ENCODE data around the gene AIFM3. TPM values are rescaled to one million over a fixed set of nuclear protein-coding genes. Genes with fewer than 3 reads are reported as not detected.

The AIFM3 gene
- total RNA-seq, 2 donors from 2014 or later: 1.8 to 2.7 TPM

DNA sequence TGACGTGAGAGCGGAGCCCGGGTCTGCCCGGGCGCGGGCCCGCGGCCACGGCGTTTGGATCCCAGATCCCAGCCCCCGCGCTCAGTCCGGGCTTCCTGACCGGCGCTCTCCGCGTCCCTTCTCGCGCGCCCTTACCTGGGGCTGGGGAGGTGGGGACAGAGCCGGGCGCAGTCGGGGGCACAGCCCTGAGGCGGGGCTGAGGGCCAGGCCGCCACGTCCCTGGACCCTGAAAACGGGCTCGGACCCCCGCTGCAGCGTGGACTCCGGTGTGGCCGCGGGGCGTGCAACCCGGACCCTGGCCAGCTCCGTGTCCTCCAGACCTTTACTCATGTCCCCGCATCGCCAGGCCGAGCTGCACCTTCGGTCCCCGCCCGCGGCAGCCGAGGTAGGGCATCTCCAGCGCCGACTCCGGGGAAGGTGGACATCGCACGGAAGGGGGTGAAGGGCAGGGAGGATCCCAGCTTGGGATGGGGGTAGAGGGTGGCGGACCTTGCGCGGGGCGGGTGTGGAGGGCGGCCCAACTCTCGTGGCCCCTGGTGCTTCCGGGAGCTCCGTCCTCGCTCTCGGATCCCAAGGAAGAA is 9.9 kb upstream of the AIFM3 start:
- peaks cover 15% of the 10 kb centered on the region for H3K36me3 ChIP-seq (ENCODE audit: control insufficient read depth, insufficient read depth, low read length)
- no peak overlapping the region for H3K27ac ChIP-seq (ENCODE audit: low read depth, low read length)
- WGBS, 2 experiments (ENCODE audit: insufficient coverage in 1 of 2, insufficient read length in 1 of 2): 5% methylated on average over 11 to 59 of the region's 59 CpGs
- peak overlapping the region; percentile 66 for H3K4me3 Mint-ChIP-seq
- H3K4me3 ChIP-seq (ENCODE audit: low read length): peak overlapping the region; percentile 74
- peaks cover 20% of the 10 kb centered on the region for H3K27me3 Mint-ChIP-seq (ENCODE audit: insufficient read depth)
- no peak overlapping the region for H3K27ac Mint-ChIP-seq
- TF ChIP-seq CTCF (conservative IDR thresholded peaks at IDR 0.05): no peak
- H3K9ac ChIP-seq (ENCODE audit: extremely low read depth, low read length, poor library complexity, severe bottlenecking): peak overlapping the region; percentile 38
- DNase-seq: peak; percentile 85
- no peaks in the 10 kb centered on the region for H3K9me3 Mint-ChIP-seq
- H3K27me3 ChIP-seq (ENCODE audit: control insufficient read depth, insufficient read depth, low read length, poor library complexity, severe bottlenecking): no peaks in the 10 kb centered on the region
- peaks cover 7% of the 10 kb centered on the region for H3K4me1 Mint-ChIP-seq
- no peaks in the 10 kb centered on the region for H3K4me1 ChIP-seq (ENCODE audit: control insufficient read depth, insufficient read depth, low read length)
- H3K9me3 ChIP-seq (ENCODE audit: control insufficient read depth, low read length): no peaks in the 10 kb centered on the region
- H3K36me3 Mint-ChIP-seq (ENCODE audit: low read depth): peaks cover 17% of the 10 kb centered on the region

DNA sequence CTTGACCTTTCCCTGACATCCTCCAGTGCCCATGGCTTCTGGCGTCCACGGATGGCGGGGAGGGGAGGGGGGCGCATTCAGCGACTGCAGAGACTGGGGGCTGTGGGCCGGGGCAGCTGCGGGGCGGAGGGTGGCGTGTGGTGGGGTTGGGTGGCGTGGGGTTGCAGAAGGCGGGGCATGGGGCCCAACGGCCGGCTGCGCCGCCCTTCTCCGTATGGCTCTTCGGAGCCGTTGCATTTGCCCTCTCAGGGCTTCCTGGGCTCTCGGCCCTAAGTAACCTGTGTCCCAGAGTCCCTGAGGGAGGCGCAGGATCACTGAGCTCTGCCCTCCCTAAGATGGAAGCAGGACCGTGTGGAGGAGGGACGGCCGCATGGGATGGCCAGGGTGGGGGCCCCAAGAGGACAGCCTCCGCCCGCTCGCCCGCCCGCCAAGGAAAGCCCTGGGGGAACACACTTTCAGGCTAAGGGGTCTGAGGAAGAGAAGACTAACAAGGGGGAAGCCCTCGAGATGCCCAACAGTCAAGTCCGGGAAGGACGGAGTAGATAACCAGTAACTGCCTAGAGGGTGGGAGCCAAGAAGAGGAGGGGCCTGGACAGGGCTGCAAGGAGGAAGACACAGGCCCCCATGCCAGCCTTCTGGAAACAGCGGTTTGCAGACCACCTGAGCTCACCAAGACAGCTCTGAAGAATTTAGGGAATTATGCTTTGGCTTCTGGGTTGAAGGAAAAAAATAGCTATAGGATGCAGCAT is 9.2 kb upstream of the AIFM3 start:
- Mint-ChIP-seq H3K36me3 (ENCODE audit: low read depth) (peaks cover 11% of the 10 kb centered on the region), H3K27me3 (ENCODE audit: insufficient read depth) (peaks cover 27% of the 10 kb centered on the region), H3K27ac (no peak overlapping the region), H3K9me3 (no peaks in the 10 kb centered on the region), H3K4me1 (peaks cover 7% of the 10 kb centered on the region), H3K4me3 (peak overlapping the region; percentile 66)
- H3K27ac ChIP-seq (ENCODE audit: low read depth, low read length): no peak overlapping the region
- no peak for TF ChIP-seq CTCF (conservative IDR thresholded peaks at IDR 0.05)
- peaks cover 9% of the 10 kb centered on the region for H3K36me3 ChIP-seq (ENCODE audit: control insufficient read depth, insufficient read depth, low read length)
- no peaks in the 10 kb centered on the region for H3K4me1 ChIP-seq (ENCODE audit: control insufficient read depth, insufficient read depth, low read length)
- H3K27me3 ChIP-seq (ENCODE audit: control insufficient read depth, insufficient read depth, low read length, poor library complexity, severe bottlenecking): peaks cover 6% of the 10 kb centered on the region
- peak overlapping the region; percentile 74 for H3K4me3 ChIP-seq (ENCODE audit: low read length)
- no peaks in the 10 kb centered on the region for H3K9me3 ChIP-seq (ENCODE audit: control insufficient read depth, low read length)
- WGBS, 2 experiments (ENCODE audit: insufficient coverage in 1 of 2, insufficient read length in 1 of 2): 11 to 18% methylated on average over 8 to 32 of the region's 32 CpGs
- H3K9ac ChIP-seq (ENCODE audit: extremely low read depth, low read length, poor library complexity, severe bottlenecking): peak overlapping the region; percentile 38
- DNase-seq: peak; percentile 80

- no peak overlapping the region for H3K4me3 Mint-ChIP-seq
- no peak overlapping the region for H3K4me3 ChIP-seq (ENCODE audit: low read length)
- no peak overlapping the region for H3K27ac ChIP-seq (ENCODE audit: low read depth, low read length)
- peaks cover 45% of the 10 kb centered on the region for H3K27me3 Mint-ChIP-seq (ENCODE audit: insufficient read depth)
- no peak for DNase-seq
- H3K4me1 ChIP-seq (ENCODE audit: control insufficient read depth, insufficient read depth, low read length): no peaks in the 10 kb centered on the region
- H3K36me3 ChIP-seq (ENCODE audit: control insufficient read depth, insufficient read depth, low read length): no peaks in the 10 kb centered on the region
- 89 to 96% methylated on average over 15 to 20 of the region's 20 CpGs for WGBS, 2 experiments (ENCODE audit: insufficient coverage in 1 of 2, insufficient read length in 1 of 2)
- no peaks in the 10 kb centered on the region for H3K9me3 ChIP-seq (ENCODE audit: control insufficient read depth, low read length)
- H3K9ac ChIP-seq (ENCODE audit: extremely low read depth, low read length, poor library complexity, severe bottlenecking): no peak overlapping the region
- no peaks in the 10 kb centered on the region for H3K36me3 Mint-ChIP-seq (ENCODE audit: low read depth)
- H3K27ac Mint-ChIP-seq: no peak overlapping the region
- H3K4me1 Mint-ChIP-seq: peaks cover 8% of the 10 kb centered on the region
- H3K27me3 ChIP-seq (ENCODE audit: control insufficient read depth, insufficient read depth, low read length, poor library complexity, severe bottlenecking): peaks cover 26% of the 10 kb centered on the region
- no peaks in the 10 kb centered on the region for H3K9me3 Mint-ChIP-seq
- TF ChIP-seq CTCF (conservative IDR thresholded peaks at IDR 0.05): no peak
These were observed 7.2 kb upstream of the AIFM3 start for GRCh38 chr22:20959578-20960461.

Data from endodermal cell (in vitro differentiated cells).